Keratinocyte (primary cell): Measurements from ENCODE around the gene NFASC. TPM values are rescaled to one million over a fixed set of nuclear protein-coding genes. Genes with fewer than 3 reads are reported as not detected.

Source experiments
- DNase-seq: peaks from one replicate; pipeline ENCODE4 v3.0.0-alpha.2; 2011; ENCODE audit warnings: low read depth, missing footprints, low spot score
- FAIRE-seq: peaks from 2 replicates; lab custom pipeline; 2011; peaks lifted over from hg19 to GRCh38; lab: Jason Lieb, UNC
- H2AFZ ChIP-seq: 2 replicates; pipeline ENCODE4 v1.6.0; 2012; ENCODE audit warnings: low read length, control low read depth, inconsistent platforms; ENCODE audit not compliant: control insufficient read depth
- H3K27ac ChIP-seq: 2 replicates; pipeline ENCODE4 v1.5.1; 2011; ENCODE audit warnings: low read length; ENCODE audit not compliant: control insufficient read depth, insufficient read depth
- H3K27me3 ChIP-seq: 3 replicates; pipeline ENCODE4 v1.6.0; 2011; ENCODE audit warnings: low read length; ENCODE audit not compliant: control insufficient read depth, insufficient read depth; ENCODE audit errors: extremely low read depth
- H3K36me3 ChIP-seq, 2 experiments: 2 replicates in 1 of 2; 3 replicates in 1 of 2; pipeline ENCODE4 v1.5.1; 2011; ENCODE audit warnings: low read length in 2 of 2, mild to moderate bottlenecking in 1 of 2; ENCODE audit not compliant: control insufficient read depth in 2 of 2, insufficient read depth in 2 of 2; ENCODE audit errors: extremely low read depth in 1 of 2
- H3K4me1 ChIP-seq: 3 replicates; pipeline ENCODE4 v1.5.1; 2011; ENCODE audit warnings: low read length; ENCODE audit not compliant: control insufficient read depth, insufficient read depth; ENCODE audit errors: extremely low read depth
- H3K4me2 ChIP-seq: 3 replicates; pipeline ENCODE4 v1.6.0; 2011; ENCODE audit warnings: low read depth, low read length; ENCODE audit not compliant: control insufficient read depth, insufficient read depth; ENCODE audit errors: extremely low read depth
- H3K4me3 ChIP-seq, 3 experiments: fragments of 200-600 bp in 1 of 3; sonication (generic) in 1 of 3; 2 replicates in 2 of 3; 3 replicates in 1 of 3; pipeline ENCODE4 v1.5.1; 2011 to 2016; ENCODE audit warnings: low read length in 3 of 3, mild to moderate bottlenecking in 3 of 3, control low read depth in 2 of 3, inconsistent platforms in 1 of 3, low read depth in 1 of 3, mixed read lengths in 1 of 3, mixed run types in 1 of 3, moderate library complexity in 1 of 3; ENCODE audit not compliant: control insufficient read depth in 2 of 3, insufficient read depth in 2 of 3; ENCODE audit errors: extremely low read depth in 1 of 3
- H3K79me2 ChIP-seq: 2 replicates; pipeline ENCODE4 v1.6.0; 2012; ENCODE audit warnings: low read length; ENCODE audit not compliant: control insufficient read depth, insufficient read depth
- H3K9ac ChIP-seq: 3 replicates; pipeline ENCODE4 v1.6.0; 2011; ENCODE audit warnings: low read length; ENCODE audit not compliant: control insufficient read depth, insufficient read depth; ENCODE audit errors: extremely low read depth
- H3K9me1 ChIP-seq: 3 replicates; pipeline ENCODE4 v1.6.0; 2011; ENCODE audit warnings: low read length; ENCODE audit not compliant: control insufficient read depth, insufficient read depth; ENCODE audit errors: extremely low read depth
- H3K9me3 ChIP-seq: 2 replicates; pipeline ENCODE4 v1.5.1; 2012; ENCODE audit warnings: low read depth, low read length; ENCODE audit not compliant: control insufficient read depth
- H4K20me1 ChIP-seq: 3 replicates; pipeline ENCODE4 v1.6.0; 2011; ENCODE audit warnings: low read length; ENCODE audit not compliant: control insufficient read depth, insufficient read depth; ENCODE audit errors: extremely low read depth
- EZH2 ChIP-seq: IDR thresholded peaks from one replicate; pipeline ENCODE4 v1.6.1; 2012; ENCODE audit warnings: inconsistent platforms, mild to moderate bottlenecking, low read length, moderate library complexity
- dilution Hi-C: fragments of 300-500 bp; cut with MboI; formaldehyde crosslinking; loops from one replicate; pipeline ENCODE4 v1.7.0; 2020; ENCODE audit warnings: low sequenced_read_pairs; ENCODE audit not compliant: extremely low pct_ligation_motif_present
- polyA plus RNA-seq, 5 experiments: library from polyadenylated mRNA; depleted of rRNA in 3 of 5; stranded (reverse) in 3 of 5; stranded (forward) in 1 of 5; unstranded in 1 of 5; fragments of >200 nt; gene quantifications; 1 replicate in 1 of 5; 2 replicates in 3 of 5; 3 replicates in 1 of 5; pipeline versions ENCODE4 v1.2.1 to v1.2.3, GENCODE V29; 2011 to 2012; ENCODE audit warnings: missing spikeins in 2 of 5, low read depth in 1 of 5, low replicate concordance in 1 of 5
- TF ChIP-seq, protein P1 (sequence below), 3 experiments: IDR thresholded peaks in 1 of 3; conservative IDR thresholded peaks in 1 of 3; optimal IDR thresholded peaks in 1 of 3; 2 replicates in 2 of 3; 3 replicates in 1 of 3; pipeline versions ENCODE3 to v1.5.1; 2011; ENCODE audit warnings: low read length in 3 of 3, mild to moderate bottlenecking in 3 of 3, moderate library complexity in 2 of 3, control low read depth in 1 of 3, inconsistent platforms in 1 of 3; ENCODE audit not compliant: insufficient read depth in 2 of 3; ENCODE audit errors: extremely low read depth in 1 of 3

The NFASC gene
- polyA plus RNA-seq, 1 donor (not counting 4 experiments of a cell fraction or from before 2014, with no cell fraction given), result 4.3 TPM

DNA sequence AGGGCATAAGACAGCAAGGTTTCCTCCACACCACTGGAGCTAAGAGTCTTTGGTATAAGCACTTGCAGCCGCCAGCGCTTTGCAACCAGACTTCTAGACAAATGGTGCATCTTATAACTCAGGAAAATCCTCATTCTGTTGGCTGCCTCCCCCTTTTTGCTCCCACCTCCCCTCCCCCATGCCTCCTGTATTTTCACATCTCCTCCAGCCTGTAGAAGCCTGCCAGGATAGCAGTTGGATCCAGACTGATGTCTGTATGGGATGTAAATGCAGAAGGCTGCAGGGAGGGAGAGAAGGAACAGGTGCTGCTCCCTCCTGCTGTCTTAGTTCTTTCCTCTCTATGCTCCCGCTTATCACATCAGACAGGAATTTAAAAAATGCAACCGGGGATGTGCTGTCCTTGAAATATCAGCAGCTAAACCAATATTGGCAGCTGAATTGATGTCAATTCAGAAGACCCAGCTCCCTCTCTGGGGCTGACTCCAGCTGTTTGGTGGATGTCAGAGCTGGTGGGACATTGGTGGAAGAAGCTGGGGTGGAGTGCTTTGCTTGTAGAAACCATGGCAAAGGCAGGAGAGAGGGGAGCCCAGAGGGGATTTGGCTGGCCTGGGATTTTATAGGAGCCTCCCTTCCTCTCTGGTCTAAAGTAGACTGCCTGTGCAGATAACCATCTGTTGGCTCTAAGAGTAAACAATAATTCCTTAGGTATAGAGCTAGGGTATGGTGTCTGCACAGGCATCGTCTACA is 53.5 kb downstream of the NFASC start:
- Histone ChIP-seq H3K4me2 (no peak overlapping the region), H3K27me3 (no peaks in the 10 kb centered on the region)

DNA sequence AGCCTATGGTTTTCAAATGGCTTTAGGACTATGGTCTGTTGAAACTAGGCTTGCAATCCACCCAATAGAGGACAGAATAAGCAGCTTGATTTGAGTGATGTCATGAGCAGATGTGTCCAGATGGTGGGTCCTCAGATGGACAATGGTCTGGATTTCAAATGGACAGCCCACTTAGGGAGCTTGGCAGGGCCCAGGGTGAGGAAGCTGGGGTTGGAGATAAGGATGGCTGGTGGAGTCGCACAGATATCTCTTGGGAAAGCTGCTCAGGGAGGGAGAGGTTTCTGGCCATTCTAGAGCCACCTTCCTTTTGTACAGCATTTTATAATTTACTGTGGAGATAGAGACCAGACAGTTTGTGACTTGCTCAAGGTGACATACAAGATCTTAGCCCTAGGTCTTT is 55.0 kb downstream of the NFASC start:
- Histone ChIP-seq H3K4me1 (peaks cover 4% of the 10 kb centered on the region), H3K36me3 (no peaks in the 10 kb centered on the region), H3K9ac (no peak overlapping the region), H4K20me1 (no peaks in the 10 kb centered on the region), H2AFZ (no peak overlapping the region), H3K9me3 (no peaks in the 10 kb centered on the region), H3K79me2 (no peaks in the 10 kb centered on the region), H3K27me3 (no peaks in the 10 kb centered on the region), H3K9me1 (no peaks in the 10 kb centered on the region), H3K27ac (no peak overlapping the region), H3K4me3 (no peak overlapping the region), H3K4me2 (no peak overlapping the region)
- dilution Hi-C loops, result no loop called here
- TF ChIP-seq, protein P1, sequence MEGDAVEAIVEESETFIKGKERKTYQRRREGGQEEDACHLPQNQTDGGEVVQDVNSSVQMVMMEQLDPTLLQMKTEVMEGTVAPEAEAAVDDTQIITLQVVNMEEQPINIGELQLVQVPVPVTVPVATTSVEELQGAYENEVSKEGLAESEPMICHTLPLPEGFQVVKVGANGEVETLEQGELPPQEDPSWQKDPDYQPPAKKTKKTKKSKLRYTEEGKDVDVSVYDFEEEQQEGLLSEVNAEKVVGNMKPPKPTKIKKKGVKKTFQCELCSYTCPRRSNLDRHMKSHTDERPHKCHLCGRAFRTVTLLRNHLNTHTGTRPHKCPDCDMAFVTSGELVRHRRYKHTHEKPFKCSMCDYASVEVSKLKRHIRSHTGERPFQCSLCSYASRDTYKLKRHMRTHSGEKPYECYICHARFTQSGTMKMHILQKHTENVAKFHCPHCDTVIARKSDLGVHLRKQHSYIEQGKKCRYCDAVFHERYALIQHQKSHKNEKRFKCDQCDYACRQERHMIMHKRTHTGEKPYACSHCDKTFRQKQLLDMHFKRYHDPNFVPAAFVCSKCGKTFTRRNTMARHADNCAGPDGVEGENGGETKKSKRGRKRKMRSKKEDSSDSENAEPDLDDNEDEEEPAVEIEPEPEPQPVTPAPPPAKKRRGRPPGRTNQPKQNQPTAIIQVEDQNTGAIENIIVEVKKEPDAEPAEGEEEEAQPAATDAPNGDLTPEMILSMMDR (optimal IDR thresholded peaks at IDR 0.05 in 1 of 3, IDR thresholded peaks at IDR 0.05 in 1 of 3, conservative IDR thresholded peaks at IDR 0.05 in 1 of 3; ENCODE audit: extremely low read depth in 1 of 3, insufficient read depth in 2 of 3, low read length in 3 of 3), result no peak
- no peak for TF ChIP-seq EZH2
- FAIRE-seq (no peak), DNase-seq (no peak)

More for the DNA sequence above, 53.5 kb downstream of the NFASC start:
- H3K4me3 ChIP-seq, result no peak overlapping the region
- TF ChIP-seq EZH2, result no peak
- TF ChIP-seq, protein P1 (optimal IDR thresholded peaks at IDR 0.05 in 1 of 3, IDR thresholded peaks at IDR 0.05 in 1 of 3, conservative IDR thresholded peaks at IDR 0.05 in 1 of 3; ENCODE audit: extremely low read depth in 1 of 3, insufficient read depth in 2 of 3, low read length in 3 of 3), result no peak
- H3K9me3 ChIP-seq, result no peaks in the 10 kb centered on the region
- no peaks in the 10 kb centered on the region for H3K79me2 ChIP-seq
- no peaks in the 10 kb centered on the region for H3K9me1 ChIP-seq
- dilution Hi-C loops, result no loop called here
- H3K27ac ChIP-seq, result no peak overlapping the region
- H3K4me1 ChIP-seq, result peaks cover 4% of the 10 kb centered on the region
- H3K36me3 ChIP-seq, result no peaks in the 10 kb centered on the region
- no peaks in the 10 kb centered on the region for H4K20me1 ChIP-seq
- H2AFZ ChIP-seq, result no peak overlapping the region
- no peak for FAIRE-seq
- H3K9ac ChIP-seq, result no peak overlapping the region
- DNase-seq, result no peak
